Cardiac muscle cell (in vitro differentiated cells and primary cell): ENCODE data around the gene PNPO. TPM values are rescaled to one million over a fixed set of nuclear protein-coding genes. Genes with fewer than 3 reads are reported as not detected.
"Not testable (repeated sequence)": the region's sequence is repeated elsewhere in the genome, so short reads cannot be mapped to it uniquely, and the experiment has no call there.

Experiments
- DNase-seq, 2 donors: peaks; one replicate each; pipeline versions ENCODE4 v3.0.0 to v3.0.0-alpha.2; 2010 to 2017; ENCODE audit warnings: low read depth in 1 of 2, low spot score in 1 of 2
- H3K27ac ChIP-seq: fragments of 200-600 bp; sonication (generic); 2 replicates; pipeline ENCODE4 v1.5.1; 2016
- H3K27me3 ChIP-seq: fragments of 200-600 bp; sonication (generic); 2 replicates; pipeline ENCODE4 v1.6.0; 2016; ENCODE audit warnings: control low read depth
- H3K36me3 ChIP-seq: fragments of 200-600 bp; sonication (generic); 2 replicates; pipeline ENCODE4 v1.5.1; 2016; ENCODE audit warnings: control low read depth
- H3K4me1 ChIP-seq: fragments of 200-600 bp; sonication (generic); 2 replicates; pipeline ENCODE4 v1.8.1; 2017; ENCODE audit warnings: low read depth, mild to moderate bottlenecking, mixed run types
- H3K4me3 ChIP-seq: fragments of 200-600 bp; sonication (generic); 2 replicates; pipeline ENCODE4 v1.5.1; 2016; ENCODE audit warnings: mild to moderate bottlenecking
- H3K9me3 ChIP-seq: fragments of 200-600 bp; sonication (generic); 2 replicates; pipeline ENCODE4 v1.5.1; 2017; ENCODE audit warnings: low read depth, mild to moderate bottlenecking, control low read depth
- CTCF ChIP-seq: IDR thresholded peaks from 2 replicates; pipeline ENCODE4 v1.5.1; 2012; ENCODE audit warnings: low read depth, mild to moderate bottlenecking, low read length
- polyA plus RNA-seq: library from polyadenylated mRNA; unstranded; fragments of >200 nt; fragmentation: Nextera tagmentation; extraction: Ambion mirVana; gene quantifications from 2 replicates; pipeline ENCODE4 v1.2.1, GENCODE V29; 2016
- total RNA-seq: library from RNA; depleted of rRNA; stranded (reverse); fragments of >200 nt; gene quantifications from 2 replicates; pipeline ENCODE4 v1.2.3, GENCODE V29; 2016

The PNPO gene
- total and polyA plus RNA-seq, 2 experiments from 2014 or later = 11.7 to 12.9 TPM

GRCh38 chr17:47918991-47919390 lies 22.4 kb upstream of the PNPO start:
- Histone ChIP-seq H3K9me3 (no peaks in the 10 kb centered on the region), H3K4me3 (no peak overlapping the region), H3K27ac (no peak overlapping the region), H3K27me3 (no peaks in the 10 kb centered on the region), H3K4me1 (peaks cover 3% of the 10 kb centered on the region), H3K36me3 (peaks cover 10% of the 10 kb centered on the region)
- TF ChIP-seq CTCF = no peak
- no peak for DNase-seq

GRCh38 chr17:47919889-47920288 lies 21.5 kb upstream of the PNPO start:
- H3K27ac ChIP-seq, DNase-seq, H3K4me1 ChIP-seq, H3K9me3 ChIP-seq, H3K4me3 ChIP-seq, H3K27me3 ChIP-seq: not testable (repeated sequence)
- H3K36me3 ChIP-seq = peaks cover 17% of the 10 kb centered on the region

- Histone ChIP-seq H3K27ac (no peak overlapping the region), H3K36me3 (peaks cover 25% of the 10 kb centered on the region), H3K4me3 (no peak overlapping the region), H3K4me1 (no peaks in the 10 kb centered on the region), H3K9me3 (no peaks in the 10 kb centered on the region), H3K27me3 (no peaks in the 10 kb centered on the region)
- no peak for TF ChIP-seq CTCF
- DNase-seq = no peak
Measured at GRCh38 chr17:47924785-47925677, 16.3 kb upstream of the PNPO start.

GRCh38 chr17:47925678-47925988 lies 15.7 kb upstream of the PNPO start:
- Histone ChIP-seq H3K36me3 (peaks cover 25% of the 10 kb centered on the region), H3K4me1 (no peaks in the 10 kb centered on the region), H3K9me3 (no peaks in the 10 kb centered on the region), H3K27me3 (no peaks in the 10 kb centered on the region), H3K4me3 (no peak overlapping the region), H3K27ac (no peak overlapping the region)
- no peak for TF ChIP-seq CTCF
- no peak for DNase-seq

GRCh38 chr17:47927821-47928400 lies 13.5 kb upstream of the PNPO start:
- H3K4me1 ChIP-seq = no peaks in the 10 kb centered on the region
- no peak overlapping the region for H3K4me3 ChIP-seq
- DNase-seq = no peak
- TF ChIP-seq CTCF = no peak
- peaks cover 25% of the 10 kb centered on the region for H3K36me3 ChIP-seq
- H3K9me3 ChIP-seq = no peaks in the 10 kb centered on the region
- no peaks in the 10 kb centered on the region for H3K27me3 ChIP-seq
- H3K27ac ChIP-seq = no peak overlapping the region

- DNase-seq = no peak
- H3K36me3 ChIP-seq = peaks cover 25% of the 10 kb centered on the region
- H3K27me3 ChIP-seq = no peaks in the 10 kb centered on the region
- H3K9me3 ChIP-seq = no peaks in the 10 kb centered on the region
- H3K4me1 ChIP-seq = no peaks in the 10 kb centered on the region
- no peak overlapping the region for H3K4me3 ChIP-seq
- TF ChIP-seq CTCF = no peak
- no peak overlapping the region for H3K27ac ChIP-seq
Measured at GRCh38 chr17:47928415-47928814, 13.0 kb upstream of the PNPO start.
